ENCODE measurements around the gene GCK. TPM values are rescaled to one million over a fixed set of nuclear protein-coding genes. Genes with fewer than 3 reads are reported as not detected.

GCK gene
- total and polyA plus RNA-seq, 2 donors (not counting 3 experiments of a cell fraction or from before 2014, with no cell fraction given), result 0.17 to 0.51 TPM

GRCh38 chr7:44121761-44122420, 67.3 kb downstream of the GCK start:
- no peaks in the 10 kb centered on the region for H3K9me1 ChIP-seq (replicated peaks; ENCODE audit: control insufficient read depth, extremely low read depth, insufficient read depth, low read length)
- FAIRE-seq, result no peak
- H3K27ac ChIP-seq (ENCODE audit: insufficient read depth, low read depth, low read length), result no peak overlapping the region
- ChIA-PET POLR2A (no interaction called here), CTCF (interaction anchor here (1.4 to 1.8 kb wide), 2 partner anchors 10 to 17 kb away, joined by 3 to 7 read pairs; partner anchors contain the start of gene AEBP1)
- peaks cover 14% of the 10 kb centered on the region for H3K4me1 ChIP-seq (ENCODE audit: control insufficient read depth, extremely low read depth, insufficient read depth, low read length)
- dilution Hi-C loops (cut with MboI; ENCODE audit: extremely low pct_ligation_motif_present, low sequenced_read_pairs), result no loop called here
- H4K20me1 ChIP-seq (replicated peaks; ENCODE audit: control insufficient read depth, extremely low read depth, insufficient read depth, low read length), result no peaks in the 10 kb centered on the region
- no TSS peak for BruUV-seq (replicated peaks)
- H3K9me3 ChIP-seq (replicated peaks; ENCODE audit: control insufficient read depth, insufficient read depth, low read length), result no peaks in the 10 kb centered on the region
- no peak overlapping the region for H3K9ac ChIP-seq (replicated peaks; ENCODE audit: extremely low read depth, insufficient read depth, low read length)
- peaks cover 25% of the 10 kb centered on the region for H3K79me2 ChIP-seq (ENCODE audit: control insufficient read depth, insufficient read depth, low read length)
- no peak for TF ChIP-seq CTCF (IDR thresholded peaks at IDR 0.05; ENCODE audit: extremely low read depth in 1 of 2, insufficient read depth in 1 of 2, low read depth in 1 of 2, low read length in 2 of 2)
- no peak for TF ChIP-seq JUN (IDR thresholded peaks at IDR 0.05; ENCODE audit: borderline replicate concordance, insufficient read depth, insufficient read length, low read depth)
- TF ChIP-seq POLR2AphosphoS5 (IDR thresholded peaks at IDR 0.05; ENCODE audit: insufficient read depth, low read depth, low read length), result no peak
- TF ChIP-seq POLR2A (IDR thresholded peaks at IDR 0.05; ENCODE audit: low read depth, low read length), result no peak
- TF ChIP-seq, protein P1, sequence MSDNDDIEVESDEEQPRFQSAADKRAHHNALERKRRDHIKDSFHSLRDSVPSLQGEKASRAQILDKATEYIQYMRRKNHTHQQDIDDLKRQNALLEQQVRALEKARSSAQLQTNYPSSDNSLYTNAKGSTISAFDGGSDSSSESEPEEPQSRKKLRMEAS (IDR thresholded peaks at IDR 0.05; ENCODE audit: insufficient read depth, insufficient read length), result no peak
- TF ChIP-seq EZH2 (IDR thresholded peaks at IDR 0.05; ENCODE audit: borderline replicate concordance, low read depth, low read length, severe bottlenecking), result no peak
- no peak for TF ChIP-seq GATA2 (IDR thresholded peaks at IDR 0.05; ENCODE audit: insufficient read depth, insufficient read length, low read depth, low read length)
- no peak for TF ChIP-seq FOS (IDR thresholded peaks at IDR 0.05; ENCODE audit: borderline replicate concordance, insufficient read depth, low read length)
- peak overlapping the region; percentile 92 for H3K4me2 ChIP-seq (ENCODE audit: insufficient read depth, low read length)
- no peak overlapping the region for H2AFZ ChIP-seq (ENCODE audit: low read depth, low read length)
- peaks cover 0 to 15% of the 10 kb centered on the region in 2 experiments for H3K36me3 ChIP-seq (ENCODE audit: control insufficient read depth in 2 of 2, extremely low read depth in 1 of 2, insufficient read depth in 2 of 2, low read length in 2 of 2)
- peak overlapping the region in 1 of 3 experiments; percentile 84 for H3K4me3 ChIP-seq (replicated peaks in 1 of 3; ENCODE audit: insufficient read depth in 1 of 3, low read depth in 1 of 3, low read length in 3 of 3)
- DNase-seq (ENCODE audit: low read depth, low spot score), result no peak
- intact Hi-C loops (cut with micrococcal nuclease), result loop anchor here (2.0 kb wide), 3 partner anchors 17 to 75 kb away; partner anchors contain the start of gene AEBP1
- H3K27me3 ChIP-seq (ENCODE audit: control insufficient read depth in 2 of 2, insufficient read depth in 2 of 2, low read length in 2 of 2), result no peaks in the 10 kb centered on the region
